MM.1S (cell line): Measurements from ENCODE around the gene ADTRP.

Experiments
- DNase-seq: peaks from one replicate; pipeline ENCODE4 v3.0.0-alpha.2; 2015
- H2AFZ ChIP-seq: fragments of 300-600 bp; sonication (generic); 2 replicates; pipeline ENCODE4 v1.6.0; 2016; ENCODE audit warnings: antibody characterized with exemption, low read length
- H3F3A ChIP-seq: fragments of 300-600 bp; sonication (generic); 2 replicates; pipeline ENCODE4 v1.6.1; 2016; ENCODE audit warnings: mild to moderate bottlenecking, antibody characterized with exemption, low read length, moderate library complexity, mixed read lengths; ENCODE audit not compliant: insufficient read depth
- H3K27ac ChIP-seq: fragments of 300-600 bp; sonication (generic); 2 replicates; pipeline ENCODE4 v1.5.1; 2016; ENCODE audit warnings: mild to moderate bottlenecking, low read length
- H3K27me3 ChIP-seq: fragments of 300-600 bp; sonication (generic); replicated peaks from 2 replicates; pipeline ENCODE4 v1.6.0; 2016; ENCODE audit warnings: low read length; ENCODE audit not compliant: insufficient read depth
- H3K36me3 ChIP-seq: fragments of 300-600 bp; sonication (generic); replicated peaks from 2 replicates; pipeline ENCODE4 v1.6.1; 2016; ENCODE audit warnings: mild to moderate bottlenecking, low read length, mixed read lengths; ENCODE audit not compliant: insufficient read depth
- H3K4me1 ChIP-seq: fragments of 300-600 bp; sonication (generic); 2 replicates; pipeline ENCODE4 v1.6.1; 2016; ENCODE audit warnings: low read length, mixed read lengths
- H3K4me2 ChIP-seq: fragments of 300-600 bp; sonication (generic); 2 replicates; pipeline ENCODE4 v1.6.0; 2016; ENCODE audit warnings: low read depth, low read length
- H3K4me3 ChIP-seq: fragments of 300-600 bp; sonication (generic); 2 replicates; pipeline ENCODE4 v1.5.1; 2016; ENCODE audit warnings: low read length, mixed read lengths
- H3K79me2 ChIP-seq: fragments of 300-600 bp; sonication (generic); 2 replicates; pipeline ENCODE4 v1.6.1; 2016; ENCODE audit warnings: mixed run types, low read length, mixed read lengths
- H3K9ac ChIP-seq: fragments of 300-600 bp; sonication (generic); 2 replicates; pipeline ENCODE4 v1.6.1; 2016; ENCODE audit warnings: low read length, mixed read lengths
- H3K9me2 ChIP-seq: fragments of 300-600 bp; sonication (generic); replicated peaks from 2 replicates; pipeline ENCODE4 v1.6.1; 2016; ENCODE audit warnings: mild to moderate bottlenecking, low read length, mixed read lengths; ENCODE audit not compliant: insufficient read depth
- H3K9me3 ChIP-seq: fragments of 300-600 bp; sonication (generic); replicated peaks from 2 replicates; pipeline ENCODE4 v1.6.1; 2016; ENCODE audit warnings: mild to moderate bottlenecking, low read length, mixed read lengths; ENCODE audit not compliant: insufficient read depth
- H4K20me1 ChIP-seq: fragments of 300-600 bp; sonication (generic); 2 replicates; pipeline ENCODE4 v1.6.1; 2016; ENCODE audit warnings: mild to moderate bottlenecking, low read length, moderate library complexity, mixed read lengths; ENCODE audit not compliant: insufficient read depth
- CTCF ChIP-seq: fragments of 300-600 bp; sonication (generic); IDR thresholded peaks from 2 replicates; pipeline ENCODE4 v1.5.1; 2016; ENCODE audit warnings: antibody characterized with exemption, low read length, mixed read lengths
- EZH2 ChIP-seq: fragments of 300-600 bp; sonication (generic); optimal IDR thresholded peaks from 2 replicates; pipeline ENCODE3; 2017; ENCODE audit warnings: low read depth, mild to moderate bottlenecking, antibody characterized with exemption, low read length, mixed read lengths
- EZH2phosphoT487 ChIP-seq: fragments of 300-600 bp; sonication (generic); IDR thresholded peaks from 2 replicates; pipeline ENCODE4 v1.6.1; 2018; ENCODE audit warnings: antibody characterized with exemption, low read length

The ADTRP gene

GRCh38 chr6:11808054-11808453 is 29.5 kb upstream of the ADTRP start:
- Histone ChIP-seq H3K36me3 (no peaks in the 10 kb centered on the region), H3K9me2 (no peaks in the 10 kb centered on the region), H3K27ac (no peak overlapping the region), H3K4me2 (no peak overlapping the region), H4K20me1 (no peaks in the 10 kb centered on the region), H3F3A (no peaks in the 10 kb centered on the region), H3K79me2 (no peaks in the 10 kb centered on the region), H3K4me1 (peaks cover 14% of the 10 kb centered on the region), H3K4me3 (no peak overlapping the region), H2AFZ (no peak overlapping the region), H3K27me3 (no peaks in the 10 kb centered on the region), H3K9ac (no peak overlapping the region), H3K9me3 (no peaks in the 10 kb centered on the region)
- TF ChIP-seq CTCF (no peak), EZH2 (no peak), EZH2phosphoT487 (no peak)
- no peak for DNase-seq

GRCh38 chr6:11806561-11807317 is 28.1 kb upstream of the ADTRP start:
- Histone ChIP-seq H3K79me2 (no peaks in the 10 kb centered on the region), H3K9ac (no peak overlapping the region), H3K27me3 (no peaks in the 10 kb centered on the region), H3K4me3 (no peak overlapping the region), H3K4me2 (no peak overlapping the region), H4K20me1 (no peaks in the 10 kb centered on the region), H3K36me3 (no peaks in the 10 kb centered on the region), H3K4me1 (0 out of 2 replicates have a peak, but pooled peaks cover 2% of the 10 kb centered on the region), H3K27ac (no peak overlapping the region), H3K9me3 (no peaks in the 10 kb centered on the region), H2AFZ (no peak overlapping the region), H3K9me2 (no peaks in the 10 kb centered on the region), H3F3A (no peaks in the 10 kb centered on the region)
- DNase-seq = no peak
- TF ChIP-seq EZH2phosphoT487 (no peak), CTCF (no peak), EZH2 (no peak)

- no peak for TF ChIP-seq EZH2
- TF ChIP-seq CTCF = no peak
- TF ChIP-seq EZH2phosphoT487 = no peak
- Histone ChIP-seq H3K9ac (no peak overlapping the region), H3K27me3 (no peaks in the 10 kb centered on the region), H3F3A (no peaks in the 10 kb centered on the region), H3K4me2 (no peak overlapping the region), H4K20me1 (no peaks in the 10 kb centered on the region), H3K79me2 (no peaks in the 10 kb centered on the region), H3K27ac (no peak overlapping the region), H3K9me3 (no peaks in the 10 kb centered on the region), H3K9me2 (no peaks in the 10 kb centered on the region), H2AFZ (no peak overlapping the region), H3K4me3 (no peak overlapping the region), H3K36me3 (no peaks in the 10 kb centered on the region), H3K4me1 (no peaks in the 10 kb centered on the region)
- no peak for DNase-seq
These were observed 26.9 kb upstream of the ADTRP start for GRCh38 chr6:11805259-11806053.
